Measurements from ENCODE around the gene OR2V2. TPM values are rescaled to one million over a fixed set of nuclear protein-coding genes. Genes with fewer than 3 reads are reported as not detected.

OR2V2 gene
- total and polyA plus RNA-seq, 3 donors from 2014 or later: not detected

DNA sequence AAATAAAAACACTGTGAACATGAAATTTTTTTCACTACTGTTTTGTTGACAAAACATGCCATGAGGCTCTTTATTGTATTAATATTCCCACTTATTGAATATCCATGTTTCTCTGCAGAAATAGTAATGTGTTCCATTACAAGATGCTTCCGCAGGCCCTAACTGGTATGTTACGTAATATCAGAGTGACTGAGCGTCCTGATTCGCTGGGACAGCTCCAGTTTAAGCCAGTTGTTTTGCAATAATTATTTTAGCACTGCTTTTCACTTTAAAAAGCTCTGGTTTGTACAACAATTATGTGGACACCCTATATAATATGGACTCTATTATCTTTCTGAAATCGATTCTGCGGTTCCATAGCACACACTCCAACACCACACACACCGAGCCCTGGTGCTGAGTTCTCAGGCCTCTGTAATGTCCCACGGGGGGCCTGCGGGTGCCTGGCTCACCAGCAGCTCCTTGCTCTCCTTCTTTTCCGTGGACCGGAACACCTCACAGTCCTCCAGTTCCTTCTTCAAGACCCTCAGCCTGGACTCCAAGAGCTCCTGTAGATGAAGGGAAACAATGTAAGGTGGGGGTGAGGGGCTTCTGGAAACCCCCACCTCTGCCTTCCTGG is 55.8 kb downstream of the OR2V2 start:
- Histone ChIP-seq H3K36me3 (ENCODE audit: low read depth, missing control alignments) (no peaks in the 10 kb centered on the region), H3K27me3 (no peaks in the 10 kb centered on the region), H3K4me3 (peak overlapping the region in 1 of 2 donors; percentile 74), H3K4me1 (peaks cover 2% of the 10 kb centered on the region), H3K27ac (no peak overlapping the region), H3K9me3 (no peaks in the 10 kb centered on the region)
- TF ChIP-seq, protein P1, sequence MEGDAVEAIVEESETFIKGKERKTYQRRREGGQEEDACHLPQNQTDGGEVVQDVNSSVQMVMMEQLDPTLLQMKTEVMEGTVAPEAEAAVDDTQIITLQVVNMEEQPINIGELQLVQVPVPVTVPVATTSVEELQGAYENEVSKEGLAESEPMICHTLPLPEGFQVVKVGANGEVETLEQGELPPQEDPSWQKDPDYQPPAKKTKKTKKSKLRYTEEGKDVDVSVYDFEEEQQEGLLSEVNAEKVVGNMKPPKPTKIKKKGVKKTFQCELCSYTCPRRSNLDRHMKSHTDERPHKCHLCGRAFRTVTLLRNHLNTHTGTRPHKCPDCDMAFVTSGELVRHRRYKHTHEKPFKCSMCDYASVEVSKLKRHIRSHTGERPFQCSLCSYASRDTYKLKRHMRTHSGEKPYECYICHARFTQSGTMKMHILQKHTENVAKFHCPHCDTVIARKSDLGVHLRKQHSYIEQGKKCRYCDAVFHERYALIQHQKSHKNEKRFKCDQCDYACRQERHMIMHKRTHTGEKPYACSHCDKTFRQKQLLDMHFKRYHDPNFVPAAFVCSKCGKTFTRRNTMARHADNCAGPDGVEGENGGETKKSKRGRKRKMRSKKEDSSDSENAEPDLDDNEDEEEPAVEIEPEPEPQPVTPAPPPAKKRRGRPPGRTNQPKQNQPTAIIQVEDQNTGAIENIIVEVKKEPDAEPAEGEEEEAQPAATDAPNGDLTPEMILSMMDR (IDR thresholded peaks at IDR 0.05): no peak
- TF ChIP-seq POLR2A (IDR thresholded peaks at IDR 0.05): no peak
- whole genome bisulfite sequencing, 2 donors: 58 to 66% methylated on average over 11 of the region's 11 CpGs
- DNase-seq: no peak
- intact Hi-C loops (cut with DNase I; ENCODE audit: low total_unique reads): no loop called here

DNA sequence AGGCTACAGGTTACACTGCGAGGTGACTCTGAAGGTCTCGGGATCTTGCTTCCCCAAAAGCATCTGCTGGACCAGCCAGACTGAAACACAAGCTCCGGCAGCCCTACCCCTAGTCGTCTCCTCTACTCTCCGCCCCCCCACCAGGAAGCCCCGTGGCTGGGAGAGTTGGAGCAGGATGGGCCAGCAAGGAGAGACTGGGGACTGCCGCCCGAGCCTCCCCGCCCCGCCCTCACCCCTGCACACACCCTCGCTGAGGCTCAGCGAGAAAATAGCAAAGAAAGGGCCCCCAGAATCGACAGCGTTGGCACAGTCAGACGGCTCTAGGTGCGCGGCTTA is 56.4 kb downstream of the OR2V2 start:
- H3K9me3 ChIP-seq: no peaks in the 10 kb centered on the region
- peak overlapping the region; percentile 51 to 74 for H3K4me3 ChIP-seq
- TF ChIP-seq, protein P1 (IDR thresholded peaks at IDR 0.05): no peak
- TF ChIP-seq POLR2A (IDR thresholded peaks at IDR 0.05): no peak
- H3K4me1 ChIP-seq: peaks cover 2% of the 10 kb centered on the region
- no peaks in the 10 kb centered on the region for H3K27me3 ChIP-seq
- intact Hi-C loops (cut with DNase I; ENCODE audit: low total_unique reads): no loop called here
- H3K36me3 ChIP-seq (ENCODE audit: low read depth, missing control alignments): no peaks in the 10 kb centered on the region
- H3K27ac ChIP-seq: no peak overlapping the region
- no peak for DNase-seq
- 7 to 15% methylated on average over 8 to 17 of the region's 17 CpGs for WGBS, 2 donors

DNA sequence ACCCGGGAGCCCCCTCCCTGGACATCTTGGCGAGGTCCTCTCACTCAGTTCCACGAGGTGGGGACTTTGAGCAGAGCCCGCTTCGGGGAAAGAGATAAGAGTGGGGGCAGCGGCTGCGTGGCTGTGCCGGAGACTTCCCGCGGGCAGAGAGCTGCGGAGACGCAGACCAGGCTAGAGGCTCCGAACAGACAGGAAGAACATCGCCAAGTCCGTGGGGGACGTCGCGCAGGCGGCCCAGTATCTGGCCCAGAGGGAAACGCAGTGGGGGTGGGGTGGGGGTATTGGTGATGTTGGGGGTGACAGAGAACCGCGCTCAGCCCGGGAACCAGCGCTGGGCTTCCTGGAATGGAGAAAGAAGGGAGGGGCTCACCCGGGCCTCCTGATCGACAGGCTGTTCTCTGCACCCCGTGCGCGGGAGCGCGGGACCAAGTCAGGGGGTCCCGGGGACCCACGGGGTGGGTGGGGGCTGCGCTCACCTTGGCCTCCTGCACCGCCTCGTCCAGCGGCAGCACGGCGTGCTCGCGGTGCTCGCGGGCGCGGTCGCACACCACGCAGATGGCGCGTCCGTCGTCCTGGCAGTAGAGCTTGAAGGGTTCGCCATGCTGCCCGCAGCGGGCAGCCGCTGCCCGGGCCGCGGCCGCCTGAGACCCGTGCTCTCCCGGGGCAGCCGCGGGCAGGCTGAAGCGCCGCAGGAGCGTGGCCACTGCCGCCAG is 56.9 kb downstream of the OR2V2 start:
- H3K36me3 ChIP-seq (ENCODE audit: low read depth, missing control alignments): no peaks in the 10 kb centered on the region
- no peaks in the 10 kb centered on the region for H3K27me3 ChIP-seq
- WGBS, 2 donors: 0 to 1% methylated on average over 2 to 46 of the region's 67 CpGs
- intact Hi-C loops (cut with DNase I; ENCODE audit: low total_unique reads): no loop called here
- no peak for DNase-seq
- H3K27ac ChIP-seq: no peak overlapping the region
- H3K4me3 ChIP-seq: peak overlapping the region; percentile 51 to 74
- no peaks in the 10 kb centered on the region for H3K9me3 ChIP-seq
- TF ChIP-seq POLR2A (IDR thresholded peaks at IDR 0.05): no peak
- TF ChIP-seq, protein P1 (IDR thresholded peaks at IDR 0.05): no peak
- H3K4me1 ChIP-seq: peaks cover 2% of the 10 kb centered on the region

DNA sequence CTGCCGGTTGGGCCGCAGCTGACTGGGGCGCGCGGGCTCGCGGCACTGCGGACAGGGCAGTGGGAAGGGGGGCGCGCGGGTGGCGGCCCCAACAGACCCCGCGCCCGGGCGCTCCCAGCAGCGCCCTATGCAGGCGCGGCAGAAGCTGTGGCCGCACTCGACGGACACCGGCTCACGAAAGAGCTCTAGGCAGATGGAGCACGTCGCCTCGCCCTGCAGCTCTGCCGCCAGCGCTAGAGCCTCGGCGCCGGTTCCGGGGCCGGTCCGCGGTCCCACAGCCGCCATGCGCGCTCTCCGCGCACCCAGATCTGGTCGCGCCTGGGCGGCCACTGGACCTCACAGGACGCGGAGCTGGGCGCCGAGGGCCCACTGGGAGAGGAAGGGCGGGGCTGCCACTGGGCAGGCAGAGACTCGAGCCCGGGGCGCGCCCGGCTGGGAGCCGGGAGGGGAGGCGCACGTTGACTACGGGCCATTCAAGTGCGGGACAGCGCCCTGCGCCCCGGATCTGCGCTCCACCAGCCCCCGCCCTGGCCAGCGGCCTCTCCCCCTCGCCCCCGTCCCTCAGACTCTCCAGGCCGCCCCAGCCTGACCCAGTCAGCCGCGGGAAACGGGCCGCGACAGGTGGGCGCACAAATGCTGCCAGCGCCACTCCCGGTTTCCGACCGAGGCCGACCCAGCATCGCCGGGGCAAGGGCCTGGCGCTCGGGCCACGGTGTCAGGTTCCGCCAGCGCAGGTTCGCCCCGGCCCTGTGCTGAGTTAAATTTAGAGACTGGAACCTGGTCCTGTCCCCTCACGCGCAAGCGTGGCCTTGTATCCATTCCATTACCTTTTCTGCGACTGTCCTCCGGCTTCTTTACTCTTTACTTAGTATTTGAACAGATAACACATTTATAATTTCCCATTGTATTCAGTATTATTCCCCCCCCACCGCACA is 57.7 kb downstream of the OR2V2 start, which contains the start of gene TRIM7:
Gene TRIM7 (minus strand): TSS at position 371 of the 935 bp plus-strand sequence. CDS start 86 bp downstream, at position 285.
- peak within 1 kb of the TSS in 1 of 2 donors; percentile 85 for H3K27ac ChIP-seq
- WGBS, 2 donors: 2 to 3% methylated on average over 15 to 74 of the region's 94 CpGs
- DNase-seq: no peak
- peaks cover 2% of the 10 kb centered on the region for H3K4me1 ChIP-seq
- no peak for TF ChIP-seq POLR2A (IDR thresholded peaks at IDR 0.05)
- TF ChIP-seq, protein P1 (IDR thresholded peaks at IDR 0.05): no peak
- no peaks in the 10 kb centered on the region for H3K9me3 ChIP-seq
- H3K4me3 ChIP-seq: peak within 1 kb of the TSS; percentile 60 to 74
- H3K36me3 ChIP-seq (ENCODE audit: low read depth, missing control alignments): no peaks in the 10 kb centered on the region
- no peaks in the 10 kb centered on the region for H3K27me3 ChIP-seq
- intact Hi-C loops (cut with DNase I; ENCODE audit: low total_unique reads): no loop called here
